GM19025 (cell line): ENCODE results near the gene DHRS2.
A peak's percentile ranks its signal among the peaks of the same experiment; 100 is the strongest.

Experiments used
- ATAC-seq: cut with Tn5 transposase; IDR thresholded peaks from one replicate; pipeline ENCODE4 v1.9.1; 2021; ENCODE audit warnings: mild to moderate bottlenecking, low read depth, moderate library complexity; ENCODE audit not compliant: unreplicated experiment

Gene DHRS2

DNA sequence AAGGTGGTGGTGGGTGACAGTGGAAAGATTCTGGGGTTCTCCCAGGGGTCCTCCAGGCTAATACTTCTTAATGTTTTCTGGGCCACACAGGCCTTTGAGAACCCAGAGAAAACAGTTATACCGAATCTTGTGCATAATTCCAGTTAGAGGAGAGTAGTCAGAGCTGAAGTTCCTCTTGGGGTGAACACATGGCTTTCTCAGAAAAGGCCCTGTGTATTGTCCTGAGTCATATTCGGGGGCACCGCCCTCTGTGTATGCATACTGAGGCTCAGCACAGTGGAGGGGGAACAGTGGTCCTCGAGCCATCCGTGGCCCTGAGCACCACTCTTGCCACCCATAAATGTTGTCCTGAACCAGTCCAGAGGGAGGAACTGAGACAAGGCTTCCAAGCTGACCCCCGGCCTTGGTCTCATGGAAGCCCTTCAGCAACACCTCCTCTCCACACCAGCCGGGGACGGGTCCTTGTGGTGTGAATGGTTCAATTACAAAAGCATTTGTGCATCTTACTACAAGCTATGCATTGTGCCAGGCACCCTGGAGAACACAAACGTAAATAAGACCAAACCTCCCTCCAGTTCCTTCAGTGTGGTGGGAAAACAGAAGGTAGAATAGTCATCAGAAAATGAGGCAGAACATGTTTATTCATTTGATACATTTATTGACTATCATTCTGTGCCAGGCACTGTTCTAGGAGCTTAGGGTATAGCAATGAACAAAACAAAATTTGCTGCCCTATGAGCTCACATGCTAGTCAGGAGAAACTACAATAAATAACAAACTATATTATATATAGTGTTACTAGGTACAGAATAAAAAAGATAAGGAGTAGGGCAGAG, 9.9 kb downstream of the DHRS2 start:
- ATAC-seq: no peak

DNA sequence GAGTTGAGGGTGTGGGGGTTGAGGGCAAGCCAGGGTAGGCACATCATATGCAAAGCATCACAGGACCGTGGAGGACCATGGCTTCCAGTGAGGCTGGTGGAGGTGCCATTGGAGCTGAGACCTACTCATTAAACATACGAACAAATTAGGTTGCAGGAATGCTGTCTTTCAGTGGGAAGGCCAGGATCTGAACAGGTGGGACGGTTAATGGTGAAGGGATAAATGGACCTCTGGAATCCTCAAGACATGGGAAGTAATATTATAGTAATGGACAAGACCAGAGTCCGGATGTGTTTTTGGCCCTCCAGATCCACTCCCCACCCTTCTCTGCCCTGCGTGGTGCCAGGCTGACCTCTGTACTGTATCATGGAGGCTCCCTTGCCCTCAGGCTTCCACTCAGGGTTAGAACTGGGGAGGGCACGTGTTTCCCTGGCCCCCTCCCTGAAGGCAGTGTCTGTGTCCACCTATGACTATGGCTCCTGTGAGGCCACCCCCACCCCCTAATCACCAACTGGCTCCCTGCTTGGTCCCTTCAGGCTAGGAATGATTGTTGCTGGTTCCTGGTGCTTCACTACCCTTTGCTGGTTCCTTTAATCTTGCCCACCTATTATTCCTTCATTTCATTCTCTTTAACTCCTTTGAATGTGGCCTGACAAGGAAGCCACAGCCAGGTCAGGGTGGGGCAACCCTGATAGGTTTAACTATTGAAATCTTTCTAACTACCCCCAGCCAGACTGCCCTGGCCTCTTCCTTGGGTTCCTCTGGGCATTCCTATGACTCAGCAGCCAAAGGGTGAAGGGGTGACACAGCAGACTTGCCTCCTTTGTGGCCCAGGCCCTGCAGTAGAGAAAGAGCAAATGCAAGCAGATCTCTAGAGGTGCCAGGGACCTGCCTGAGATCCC, 10.7 kb downstream of the DHRS2 start:
- no peak for ATAC-seq

DNA sequence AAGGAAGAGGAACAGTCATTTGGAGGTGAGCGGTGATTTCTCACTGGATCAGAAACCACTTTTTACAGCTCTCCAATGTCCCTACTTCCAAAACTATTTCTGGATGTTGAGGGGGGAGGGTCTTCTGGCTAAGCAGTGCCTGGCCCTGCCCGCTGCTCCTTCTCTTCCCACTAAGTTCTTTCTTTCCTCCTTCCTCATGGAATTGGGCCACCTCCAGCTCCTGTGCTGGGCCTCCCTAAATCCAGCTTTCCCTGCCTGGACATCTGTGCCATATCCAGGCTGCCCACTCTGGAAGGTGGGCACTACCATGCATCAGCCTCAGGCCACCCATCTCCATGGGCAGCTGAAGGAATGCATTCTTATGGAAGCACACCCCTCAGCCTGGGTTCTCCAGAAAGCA, 11.5 kb downstream of the DHRS2 start:
- no peak for ATAC-seq

DNA sequence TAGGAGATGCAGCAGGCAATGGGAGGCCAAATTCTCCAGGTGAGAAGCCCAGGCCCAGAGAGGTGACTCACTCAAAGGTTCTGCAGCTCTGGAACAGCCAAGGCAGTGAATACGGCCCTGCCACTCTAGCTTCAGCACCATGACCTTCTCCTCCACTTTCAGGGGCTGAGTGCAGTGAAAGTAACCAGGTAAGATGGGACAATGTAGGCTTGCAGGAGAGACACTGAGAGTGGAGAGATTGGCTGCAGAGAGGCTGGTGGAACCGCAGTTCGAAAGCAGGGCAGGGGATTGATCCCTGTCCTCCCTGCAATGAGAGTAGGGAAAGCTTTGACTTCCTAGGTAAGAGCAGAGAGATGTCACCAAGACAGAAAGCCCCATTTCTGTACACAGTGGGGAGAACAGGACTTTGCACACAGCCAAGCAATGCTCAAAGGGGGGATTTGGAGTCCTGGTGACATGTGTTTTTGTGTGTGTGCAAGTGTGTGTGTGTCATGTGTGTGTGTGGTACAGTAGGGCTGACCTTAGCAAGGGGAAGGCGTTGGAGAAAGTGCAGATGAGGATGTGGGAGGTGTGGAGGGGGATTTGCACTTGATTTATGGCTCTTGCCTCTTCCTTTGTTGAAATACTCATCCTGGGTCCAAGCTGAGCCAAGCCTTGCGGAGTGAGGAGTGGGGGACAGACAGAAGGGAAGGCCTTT, 12.7 kb downstream of the DHRS2 start:
- no peak for ATAC-seq

DNA sequence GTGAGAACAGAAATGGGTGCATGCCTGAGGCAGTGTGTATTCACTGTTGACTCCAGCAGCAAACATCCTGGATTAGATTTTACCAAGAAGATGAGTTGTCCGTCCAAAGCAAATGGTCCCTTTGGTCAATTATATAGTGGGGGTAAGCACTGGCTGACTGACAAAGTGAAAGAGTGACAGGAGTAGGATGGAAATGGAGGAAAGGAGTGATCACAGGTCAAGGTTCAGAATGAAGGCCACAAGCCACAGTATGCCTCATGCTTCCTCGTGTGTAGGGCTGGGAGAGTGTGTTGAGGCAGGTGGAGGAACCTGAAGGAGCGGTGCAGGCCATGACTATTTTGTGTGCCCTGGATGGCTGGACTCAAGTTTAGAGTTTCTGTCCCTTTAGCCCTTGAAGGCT, 14.3 kb downstream of the DHRS2 start:
- ATAC-seq: no peak

DNA sequence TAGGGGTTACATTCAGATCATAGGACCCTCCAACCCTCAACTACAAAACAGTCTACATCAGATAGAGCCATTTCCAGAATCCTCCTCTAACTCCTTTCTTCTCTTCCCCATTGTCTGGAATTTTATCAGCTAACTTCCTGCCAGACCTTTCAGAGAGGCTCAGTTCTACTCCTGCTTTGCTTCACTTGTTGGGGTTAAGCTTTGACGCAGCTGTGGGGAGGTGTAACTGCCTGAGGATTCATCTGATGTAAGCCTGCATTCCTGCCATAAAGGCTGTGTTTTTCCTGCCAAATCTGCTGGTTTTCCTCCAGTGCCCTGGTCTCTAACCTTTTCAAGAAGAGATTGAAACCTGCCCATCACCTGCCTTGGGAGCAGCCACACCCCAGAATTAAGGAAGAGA, 16.9 kb downstream of the DHRS2 start:
- ATAC-seq: no peak

DNA sequence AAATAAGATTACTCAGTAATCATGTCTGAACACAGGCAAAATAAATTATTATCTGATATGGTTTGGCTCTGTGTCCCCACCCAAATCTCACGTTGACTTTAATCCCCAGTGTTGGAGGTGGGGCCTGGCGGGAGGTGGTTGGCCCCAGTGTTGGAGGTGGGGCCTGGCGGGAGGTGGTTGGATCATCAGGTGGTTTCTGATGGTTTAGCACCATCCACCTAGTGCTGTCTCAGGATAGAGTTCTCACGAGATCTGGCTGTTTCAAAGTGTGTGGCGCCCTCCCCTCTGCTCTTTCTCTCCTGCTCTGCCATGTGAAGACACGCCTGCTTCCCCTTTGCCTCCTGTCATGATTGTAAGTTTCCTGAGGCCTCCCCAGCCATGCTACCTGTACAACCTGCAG, 18.1 kb downstream of the DHRS2 start:
- no peak for ATAC-seq

DNA sequence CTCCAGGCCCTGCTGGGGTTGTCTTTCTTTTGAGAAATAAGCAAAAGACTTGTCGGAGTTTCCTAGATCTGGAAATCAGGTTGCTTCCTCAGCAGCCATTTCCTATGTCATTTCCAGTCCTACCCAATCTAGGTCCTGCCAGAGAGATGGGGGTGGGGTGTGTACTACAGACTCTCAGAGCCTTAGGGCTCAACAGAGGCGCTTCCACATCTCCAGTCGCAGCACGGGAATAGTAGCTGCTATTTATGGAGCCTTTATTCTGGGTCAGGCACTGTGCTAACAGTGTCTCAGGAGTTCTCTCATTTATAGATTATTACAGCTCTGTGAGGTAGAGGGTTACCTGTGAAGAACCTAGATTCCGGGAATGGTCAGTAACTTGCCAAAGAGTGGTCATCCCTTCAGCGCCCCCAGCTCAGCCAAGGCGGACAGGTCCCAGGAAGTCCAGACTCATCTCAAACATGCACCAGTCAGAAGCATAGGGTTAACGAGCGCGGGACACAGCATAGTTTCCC, 21.9 kb downstream of the DHRS2 start:
- no peak for ATAC-seq

DNA sequence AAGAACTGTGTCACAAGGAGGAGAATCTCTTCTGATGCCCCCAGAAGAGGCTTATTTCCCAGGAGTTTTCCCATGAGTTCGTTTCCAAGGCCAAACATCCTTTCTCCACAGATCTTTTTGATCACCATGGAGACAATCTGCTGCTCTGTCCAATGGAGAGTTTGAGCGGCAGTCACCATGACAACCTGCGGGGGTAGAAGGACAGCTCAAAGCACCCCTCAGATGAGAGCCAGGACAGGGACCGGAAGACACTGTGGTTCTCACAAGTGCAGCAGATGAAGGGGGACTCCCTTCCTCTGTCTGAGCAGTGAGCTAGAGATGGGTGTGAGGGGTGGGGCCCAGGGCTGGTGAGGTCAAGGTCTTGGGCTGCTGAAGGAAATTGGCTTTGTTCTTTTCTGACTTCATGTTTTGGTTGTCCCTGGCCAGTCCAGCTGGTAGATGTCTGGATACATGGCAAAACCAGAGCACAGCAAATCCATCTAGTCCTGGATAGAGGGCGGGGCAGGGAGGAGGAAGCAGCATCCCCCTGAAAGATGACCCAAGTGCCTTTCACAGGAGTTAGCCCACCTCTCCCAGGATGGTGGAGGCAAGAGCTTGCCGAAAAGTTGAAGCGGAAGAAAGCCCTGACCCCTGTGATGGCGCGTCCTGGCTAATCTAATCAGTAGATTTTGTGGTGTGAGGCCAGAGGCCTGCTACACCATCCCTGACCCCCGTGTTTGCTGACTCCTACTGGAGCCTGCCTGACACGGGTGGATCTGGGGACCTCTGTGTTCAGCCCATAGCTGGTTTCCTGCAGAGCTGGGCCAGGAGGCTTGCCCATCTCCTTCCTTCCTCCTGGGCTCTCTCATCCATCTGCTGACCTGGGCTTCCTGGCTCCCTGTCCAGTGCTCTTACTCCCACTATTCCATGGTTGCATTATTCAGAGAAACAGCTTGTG, 24.4 kb downstream of the DHRS2 start:
- ATAC-seq: peak; percentile 96

DNA sequence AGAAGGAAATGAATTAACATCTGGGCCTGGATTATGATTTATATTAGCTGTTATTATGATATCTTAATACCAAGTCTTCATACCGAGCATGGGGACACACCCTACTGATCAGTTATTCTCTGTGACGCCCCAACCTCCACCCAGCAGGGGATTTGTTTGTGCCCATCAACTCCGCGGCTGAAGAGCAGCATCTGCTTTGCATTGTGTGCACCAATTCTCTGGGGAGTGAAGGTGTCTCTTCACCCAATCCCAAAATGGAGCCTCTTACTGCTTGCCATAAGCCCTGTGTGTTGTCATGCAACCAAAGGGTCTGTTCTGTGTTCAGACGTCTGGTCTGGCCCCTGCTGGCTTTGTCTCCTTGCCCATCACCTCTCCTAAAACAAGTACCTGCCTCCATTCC, 25.4 kb downstream of the DHRS2 start:
- no peak for ATAC-seq

DNA sequence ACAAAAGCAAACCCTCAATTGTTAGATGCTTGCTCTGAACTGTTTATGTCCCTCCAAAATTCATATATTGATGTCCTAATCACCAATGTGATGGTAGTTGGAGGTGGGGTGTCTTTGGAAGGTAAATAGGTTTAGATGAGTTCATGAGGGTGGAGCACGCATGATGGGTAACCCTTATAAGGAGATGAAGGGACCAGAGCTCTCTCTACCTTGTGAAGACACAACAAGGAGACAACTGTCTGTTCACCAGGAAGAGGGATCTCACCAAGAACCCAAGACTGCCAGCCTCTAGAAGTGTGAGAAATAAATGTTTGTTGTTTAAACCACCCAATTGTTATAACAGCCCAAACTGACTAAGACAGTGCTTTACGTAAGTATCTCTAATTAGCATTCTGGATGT, 27.0 kb downstream of the DHRS2 start:
- ATAC-seq: no peak

DNA sequence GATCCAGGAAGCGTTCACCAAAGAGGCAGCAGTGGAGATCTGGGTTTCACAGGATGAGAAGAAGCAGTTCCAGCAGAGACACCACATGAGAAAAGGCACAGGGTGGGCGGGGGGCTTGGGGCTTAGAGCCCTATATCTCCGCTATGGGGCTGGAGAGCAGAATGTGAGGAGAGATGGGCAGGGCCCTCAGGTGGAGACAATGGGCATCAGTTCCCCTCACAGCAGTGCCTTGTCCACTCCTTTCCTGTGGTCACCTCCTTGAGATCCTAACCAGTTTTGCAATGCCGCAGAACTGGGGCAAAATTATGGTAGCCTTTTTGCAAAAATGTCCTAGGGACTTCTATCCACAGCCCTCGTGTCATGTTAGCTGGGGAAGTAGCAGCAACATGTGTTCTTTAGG, 27.5 kb downstream of the DHRS2 start:
- ATAC-seq: no peak

DNA sequence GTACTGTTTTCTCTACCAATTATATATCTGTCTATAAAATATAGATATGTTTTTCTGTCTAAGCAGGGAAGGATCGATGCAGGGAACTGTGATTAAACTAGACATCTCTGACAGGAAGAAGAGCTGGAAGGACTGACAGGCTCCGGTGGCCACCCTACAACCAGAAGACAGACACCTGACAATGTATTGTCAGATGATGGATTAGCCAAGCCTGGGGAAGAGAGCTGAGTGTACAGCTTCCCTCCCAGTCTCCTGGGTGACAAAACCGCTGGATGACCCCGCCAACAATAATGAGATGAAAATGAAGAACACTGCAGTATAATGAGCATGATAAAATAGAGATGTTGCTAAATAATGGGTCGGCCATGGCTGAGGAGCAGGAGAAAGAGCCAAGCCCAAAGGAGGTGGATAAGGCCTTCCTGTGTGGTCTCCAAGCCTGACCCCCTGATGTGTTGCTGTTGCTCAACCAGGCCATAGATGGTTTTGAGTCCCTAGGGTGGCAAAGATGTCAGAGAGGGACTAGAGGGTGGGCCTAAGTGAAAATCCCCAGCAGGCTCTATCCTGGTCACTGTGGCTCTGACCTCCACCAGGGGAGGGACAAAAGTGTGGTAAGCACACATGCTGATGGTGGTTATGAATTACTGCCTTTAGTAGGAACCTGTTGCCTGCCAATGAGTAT, 28.2 kb downstream of the DHRS2 start:
- no peak for ATAC-seq

DNA sequence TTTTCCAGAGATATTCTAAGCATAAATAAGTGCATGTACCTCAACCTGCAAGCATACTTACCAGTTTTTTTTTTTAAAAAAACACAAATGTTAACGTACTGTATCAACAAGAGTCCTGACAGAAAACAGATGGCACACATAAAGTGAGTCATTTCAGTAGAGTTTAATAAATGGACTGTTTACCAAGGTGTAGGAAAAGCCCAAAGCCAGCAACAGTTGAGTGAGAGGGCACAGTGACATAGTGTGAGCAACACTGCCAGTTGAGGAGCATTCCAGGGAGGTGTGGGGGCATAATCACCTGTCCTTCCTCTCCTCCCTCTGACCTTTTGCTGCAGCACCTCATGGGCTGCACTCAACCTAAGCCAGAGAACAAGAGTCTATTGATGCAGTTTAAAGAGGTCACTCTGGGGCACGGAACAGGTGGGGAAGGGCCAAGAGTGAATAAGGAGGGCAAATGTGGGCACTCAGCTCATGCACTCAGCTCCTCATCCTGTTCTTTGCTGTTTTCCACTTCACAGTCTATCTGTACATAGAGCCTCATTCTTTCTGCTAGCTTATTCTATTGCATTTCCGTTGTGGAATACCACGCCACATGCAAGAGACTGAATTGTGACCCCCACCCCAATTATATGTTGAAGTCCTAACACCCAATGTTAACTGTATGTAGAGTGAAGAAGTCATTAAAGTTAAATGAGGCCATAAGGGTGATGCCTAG, 29.3 kb downstream of the DHRS2 start:
- ATAC-seq: no peak

DNA sequence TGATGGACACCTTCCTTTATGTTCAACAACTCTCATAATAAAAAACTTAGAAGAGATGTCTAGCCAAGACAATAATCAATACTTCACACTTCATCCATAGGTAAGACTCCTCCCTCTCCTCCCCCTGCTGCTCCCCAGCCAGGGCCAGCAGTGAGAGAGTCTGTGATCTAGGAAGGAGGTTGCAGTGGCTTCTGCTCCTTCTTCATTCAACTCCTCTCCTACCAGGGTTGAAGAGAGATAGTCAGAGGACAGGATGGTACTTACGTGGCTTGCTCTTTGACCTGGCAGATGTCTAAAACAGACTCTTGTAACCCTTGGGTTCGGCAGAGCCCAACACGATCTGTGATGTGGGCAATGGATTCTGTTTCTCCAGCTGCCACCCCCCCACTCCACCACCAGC, 31.0 kb downstream of the DHRS2 start:
- ATAC-seq: no peak

DNA sequence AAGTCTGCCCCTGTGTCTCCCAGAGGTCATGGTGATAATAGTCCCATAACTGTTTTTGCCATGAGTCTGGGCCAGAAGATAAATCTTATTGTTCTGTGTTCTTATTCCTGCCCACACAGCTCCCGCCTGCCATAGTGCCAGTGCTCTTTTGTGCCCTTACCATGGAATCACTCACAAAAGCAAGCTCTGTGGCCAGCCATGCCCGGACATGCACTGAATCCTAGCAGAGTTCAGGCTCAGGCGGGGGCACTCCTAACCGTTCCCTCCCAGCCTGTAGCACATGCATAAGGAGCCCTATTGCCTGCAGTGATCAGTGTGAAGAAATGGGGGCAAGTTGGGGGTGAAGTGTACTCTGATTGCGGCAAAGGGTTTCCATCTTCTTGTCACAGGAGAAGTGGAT, 33.3 kb downstream of the DHRS2 start:
- no peak for ATAC-seq

DNA sequence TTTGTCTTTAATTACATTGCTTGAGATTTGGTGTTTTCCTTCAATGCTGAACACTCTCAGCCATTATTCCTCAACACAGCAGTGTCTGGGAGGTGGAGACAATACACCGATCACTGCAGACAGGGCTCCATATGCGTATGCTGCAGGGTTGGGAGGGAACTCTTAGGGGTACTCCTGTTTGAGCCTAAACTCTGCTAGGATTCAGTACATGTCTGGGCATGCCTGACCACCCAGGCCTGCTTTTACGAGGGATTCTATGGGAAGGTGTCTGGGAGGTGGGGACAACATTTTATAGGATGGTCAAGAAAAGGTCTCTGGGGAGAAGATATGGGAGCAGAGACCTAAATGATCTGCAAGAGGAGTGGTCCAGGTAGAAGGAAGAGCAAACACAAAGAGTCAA, 34.3 kb downstream of the DHRS2 start:
- ATAC-seq: no peak

DNA sequence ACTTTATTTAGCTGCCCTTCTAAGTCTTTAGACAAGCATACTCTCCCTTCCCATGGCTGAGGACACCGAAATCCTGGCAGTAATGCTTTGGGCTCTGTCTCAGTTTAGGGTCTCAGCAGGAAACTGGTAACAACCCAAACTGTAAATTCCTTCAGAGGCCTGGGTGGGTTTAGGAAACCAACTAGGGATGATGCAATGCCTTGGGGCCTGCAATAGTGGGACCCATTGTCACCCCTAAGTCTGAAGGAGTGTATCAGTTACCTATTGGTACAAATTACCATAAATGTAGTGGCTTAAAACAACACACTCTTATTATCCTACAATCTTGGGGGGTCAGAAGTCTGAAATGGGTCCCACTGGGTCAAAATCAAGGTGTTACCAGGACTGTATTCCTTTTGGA, 36.0 kb downstream of the DHRS2 start:
- ATAC-seq: no peak

DNA sequence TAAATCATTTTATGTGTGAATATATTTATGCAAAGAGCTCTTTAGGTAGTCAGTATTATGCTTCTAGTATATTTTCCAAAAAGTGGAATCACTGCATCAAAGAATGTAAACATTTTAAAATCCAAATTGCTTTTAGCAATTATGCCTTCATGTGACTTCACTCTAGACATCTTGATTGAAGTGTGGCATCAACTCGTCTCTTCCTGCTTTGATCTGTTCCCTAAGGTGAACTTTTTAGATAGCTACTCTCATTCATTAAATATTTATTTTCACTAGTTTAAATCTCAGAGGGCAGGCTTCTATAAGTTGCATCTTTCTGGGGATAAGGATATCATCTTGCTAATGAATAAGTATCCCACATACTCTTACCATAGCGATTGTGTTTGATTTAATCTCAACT, 39.2 kb downstream of the DHRS2 start:
- no peak for ATAC-seq
